ENCODE results near the gene CTBP2. TPM values are rescaled to one million over a fixed set of nuclear protein-coding genes. Genes with fewer than 3 reads are reported as not detected.

CTBP2 gene
- total RNA-seq, 1 experiment from 2014 or later = 212 TPM

DNA sequence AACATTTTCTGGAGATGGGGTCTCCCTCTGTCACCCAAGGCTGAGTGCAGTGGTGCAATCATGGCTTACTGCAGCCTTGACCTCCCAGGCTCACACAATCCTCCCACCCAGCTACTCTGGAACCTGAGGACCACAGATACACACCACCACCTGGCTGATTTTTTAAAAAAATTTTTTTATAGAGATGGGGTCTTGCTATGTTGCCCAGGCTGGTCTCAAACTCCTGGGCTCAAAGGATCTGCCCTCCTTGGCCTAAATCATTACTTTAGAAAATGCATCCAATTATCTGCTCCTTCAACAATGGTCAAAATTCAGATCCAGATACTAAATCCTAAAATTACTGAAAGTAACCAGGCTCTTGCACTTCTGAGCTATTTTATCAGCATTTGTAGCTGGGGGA, 55.2 kb downstream of the CTBP2 start:
- no peak overlapping the region for H2AFZ ChIP-seq (ENCODE audit: low read length)
- no peak overlapping the region for H3K4me2 ChIP-seq (ENCODE audit: insufficient read depth, insufficient read length, low read length)
- H3K27ac ChIP-seq (ENCODE audit: insufficient read length, low read depth, low read length) = no peak overlapping the region
- no peaks in the 10 kb centered on the region for H3K9me3 ChIP-seq (ENCODE audit: control insufficient read depth, low read depth, low read length)
- no peaks in the 10 kb centered on the region for H3K27me3 ChIP-seq (ENCODE audit: insufficient read depth, low read length)
- no peak overlapping the region for H4K5ac ChIP-seq (ENCODE audit: insufficient read length, low read depth, low read length)
- no peak overlapping the region for H2BK120ac ChIP-seq (ENCODE audit: low read depth, low read length, poor library complexity, severe bottlenecking)
- H3T11ph ChIP-seq (ENCODE audit: low read length) = no peak overlapping the region
- TF ChIP-seq, protein P1, sequence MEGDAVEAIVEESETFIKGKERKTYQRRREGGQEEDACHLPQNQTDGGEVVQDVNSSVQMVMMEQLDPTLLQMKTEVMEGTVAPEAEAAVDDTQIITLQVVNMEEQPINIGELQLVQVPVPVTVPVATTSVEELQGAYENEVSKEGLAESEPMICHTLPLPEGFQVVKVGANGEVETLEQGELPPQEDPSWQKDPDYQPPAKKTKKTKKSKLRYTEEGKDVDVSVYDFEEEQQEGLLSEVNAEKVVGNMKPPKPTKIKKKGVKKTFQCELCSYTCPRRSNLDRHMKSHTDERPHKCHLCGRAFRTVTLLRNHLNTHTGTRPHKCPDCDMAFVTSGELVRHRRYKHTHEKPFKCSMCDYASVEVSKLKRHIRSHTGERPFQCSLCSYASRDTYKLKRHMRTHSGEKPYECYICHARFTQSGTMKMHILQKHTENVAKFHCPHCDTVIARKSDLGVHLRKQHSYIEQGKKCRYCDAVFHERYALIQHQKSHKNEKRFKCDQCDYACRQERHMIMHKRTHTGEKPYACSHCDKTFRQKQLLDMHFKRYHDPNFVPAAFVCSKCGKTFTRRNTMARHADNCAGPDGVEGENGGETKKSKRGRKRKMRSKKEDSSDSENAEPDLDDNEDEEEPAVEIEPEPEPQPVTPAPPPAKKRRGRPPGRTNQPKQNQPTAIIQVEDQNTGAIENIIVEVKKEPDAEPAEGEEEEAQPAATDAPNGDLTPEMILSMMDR (conservative IDR thresholded peaks at IDR 0.05) = no peak
- H2BK5ac ChIP-seq (ENCODE audit: insufficient read length, low read length) = no peak overlapping the region
- peaks cover 16% of the 10 kb centered on the region for H4K20me1 ChIP-seq (ENCODE audit: control insufficient read depth, insufficient read depth, insufficient read length)
- no peak overlapping the region for H2BK12ac ChIP-seq (ENCODE audit: insufficient read length, low read depth, low read length)
- H3K4me3 Mint-ChIP-seq = no peak overlapping the region
- H3K23me2 ChIP-seq (ENCODE audit: insufficient read length, low read depth, low read length, poor library complexity, severe bottlenecking) = no peaks in the 10 kb centered on the region
- H2BK20ac ChIP-seq (ENCODE audit: low read depth, low read length, poor library complexity, severe bottlenecking) = no peak overlapping the region
- H3K4me1 ChIP-seq (ENCODE audit: insufficient read depth, low read length) = peaks cover 30% of the 10 kb centered on the region
- H3K79me1 ChIP-seq (ENCODE audit: insufficient read depth, low read depth, low read length, poor library complexity, severe bottlenecking) = peaks cover 3% of the 10 kb centered on the region
- no peak overlapping the region for H3K4ac ChIP-seq (ENCODE audit: low read depth, low read length)
- H3K14ac ChIP-seq (ENCODE audit: insufficient read depth, low read length) = no peak overlapping the region; the same call in 1 of the 2 replicates
- H4K8ac ChIP-seq (replicated peaks; ENCODE audit: insufficient read length, low read depth, low read length) = no peak overlapping the region
- H3K9me3 Mint-ChIP-seq = peaks cover 0 to 4% of the 10 kb centered on the region in 2 experiments; a peak in 3 of 5 replicates
- no peak overlapping the region for H3K23ac ChIP-seq (ENCODE audit: insufficient read length, low read depth, low read length)
- H2BK15ac ChIP-seq (ENCODE audit: low read depth, low read length) = no peak overlapping the region
- H3K56ac ChIP-seq (ENCODE audit: insufficient read length, low read depth, low read length) = no peak overlapping the region
- H3K79me2 ChIP-seq (ENCODE audit: insufficient read depth, low read length) = peaks cover 83% of the 10 kb centered on the region; the same call in 1 of the 2 replicates
- no peak overlapping the region for H3K27ac Mint-ChIP-seq
- no peak overlapping the region for H4K91ac ChIP-seq (ENCODE audit: insufficient read length, low read depth, low read length)
- H3K9ac ChIP-seq (ENCODE audit: extremely low read depth, insufficient read length, low read length) = no peak overlapping the region
- DNase-seq = no peak
- peaks cover 45 to 80% (median 77%) of the 10 kb centered on the region in 3 experiments for H3K36me3 Mint-ChIP-seq (ENCODE audit: insufficient read depth in 1 of 3, low read depth in 3 of 3)
- no peak overlapping the region for H3K18ac ChIP-seq (ENCODE audit: insufficient read length, low read depth, low read length)
- peaks cover 65 to 76% of the 10 kb centered on the region in 2 experiments for H3K4me1 Mint-ChIP-seq
- no peak overlapping the region for H2AK5ac ChIP-seq (ENCODE audit: insufficient read length, low read length)
- H3K27me3 Mint-ChIP-seq (ENCODE audit: low read depth) = peaks cover 1% of the 10 kb centered on the region; the same call in 1 of the 2 replicates
